Right ventricle myocardium inferior (tissue), 1 donor: Measurements from ENCODE around the gene PDK1. TPM values are rescaled to one million over a fixed set of nuclear protein-coding genes. Genes with fewer than 3 reads are reported as not detected.

ENCODE experiments used
- ATAC-seq: fragments of 200-7000 bp; cut with Tn5 transposase; one replicate; pipeline ENCODE4 v1.9.1; 2020; ENCODE audit warnings: mild to moderate bottlenecking, moderate library complexity
- DNase-seq: peaks from one replicate; pipeline ENCODE4 v3.0.0; 2021; ENCODE audit errors: missing footprints
- intact Hi-C: fragments of 100-400 bp; cut with DNase I; formaldehyde crosslinking; loops from one replicate; pipeline ENCODE4 v1.11.0; 2022
- total RNA-seq: library from RNA; stranded (reverse); fragmentation: NEBNext Ultra II Directional; extraction: Animal tissue kit (Norgen Biotek cat#: 25700); gene quantifications from one replicate; pipeline ENCODE4 v1.2.1, GENCODE V29; 2021
- donor health status: DM: no; HTN: yes; CAD: no; lungs with severe emphysema.

Gene PDK1
- total RNA-seq, 1 donor from 2014 or later: 47.7 TPM

- DNase-seq (no peak), ATAC-seq (no peak)
- intact Hi-C loops: no loop called here
These were observed 69.1 kb downstream of the PDK1 start for GRCh38 chr2:172624996-172625395.

- intact Hi-C loops: no loop called here
- ATAC-seq (no peak), DNase-seq (no peak)
These were observed 71.3 kb downstream of the PDK1 start for GRCh38 chr2:172627181-172627580.

- DNase-seq: no peak
- intact Hi-C loops: no loop called here
These were observed 72.2 kb downstream of the PDK1 start for GRCh38 chr2:172628085-172628484.

GRCh38 chr2:172629586-172629985, 73.7 kb downstream of the PDK1 start:
- intact Hi-C loops: no loop called here
- DNase-seq (no peak), ATAC-seq (no peak)

More at GRCh38 chr2:172628085-172628484, 72.2 kb downstream of the PDK1 start:
- no peak for ATAC-seq

- intact Hi-C loops: no loop called here
- ATAC-seq: no peak
- DNase-seq: no peak
These were observed 74.3 kb downstream of the PDK1 start for GRCh38 chr2:172630181-172630580.

GRCh38 chr2:172634477-172634876, 78.6 kb downstream of the PDK1 start:
- ATAC-seq (no peak), DNase-seq (no peak)
- intact Hi-C loops: no loop called here

GRCh38 chr2:172635548-172635947, 79.7 kb downstream of the PDK1 start:
- ATAC-seq: no peak
- intact Hi-C loops: no loop called here
- no peak for DNase-seq

GRCh38 chr2:172639256-172639655, 83.4 kb downstream of the PDK1 start:
- ATAC-seq (no peak), DNase-seq (no peak)
- intact Hi-C loops: no loop called here

GRCh38 chr2:172639823-172640222, 83.9 kb downstream of the PDK1 start:
- intact Hi-C loops: no loop called here
- ATAC-seq: no peak
- no peak for DNase-seq

GRCh38 chr2:172640389-172640788, 84.5 kb downstream of the PDK1 start:
- intact Hi-C loops: no loop called here
- ATAC-seq (no peak), DNase-seq (no peak)

GRCh38 chr2:172642301-172643020, 86.6 kb downstream of the PDK1 start:
- no peak for DNase-seq
- ATAC-seq: no peak
- intact Hi-C loops: no loop called here

- no peak for DNase-seq
- intact Hi-C loops: no loop called here
- no peak for ATAC-seq
These were observed 87.3 kb downstream of the PDK1 start for GRCh38 chr2:172643142-172643541.

- intact Hi-C loops: no loop called here
- no peak for ATAC-seq
These were observed 91.5 kb downstream of the PDK1 start for GRCh38 chr2:172647439-172647838.

GRCh38 chr2:172655091-172655837, 99.4 kb downstream of the PDK1 start:
- no peak for DNase-seq
- intact Hi-C loops: no loop called here
- ATAC-seq: no peak

More at GRCh38 chr2:172647439-172647838, 91.5 kb downstream of the PDK1 start:
- DNase-seq: no peak

- intact Hi-C loops: no loop called here
- DNase-seq (no peak), ATAC-seq (no peak)
These were observed 100.1 kb downstream of the PDK1 start for GRCh38 chr2:172655838-172656573.

Other genes starting within 250 kb of the PDK1 start
- gene ITGA6, start 128.5 kb upstream of the PDK1 start, total RNA-seq: 44.7 TPM
- gene RAPGEF4, start 179.8 kb downstream of the PDK1 start, total RNA-seq: 9.0 TPM